ENCODE data around the gene NR4A1. TPM values are rescaled to one million over a fixed set of nuclear protein-coding genes. Genes with fewer than 3 reads are reported as not detected.
A peak's percentile ranks its signal among the peaks of the same experiment; 100 is the strongest.

The NR4A1 gene
- total and polyA plus RNA-seq, 10 of the 15 experiments (the other 5 are each of a cell fraction or from before 2014, with no cell fraction given): 0.05 to 7.9 (median 2.2) TPM; not detected in 1

DNA sequence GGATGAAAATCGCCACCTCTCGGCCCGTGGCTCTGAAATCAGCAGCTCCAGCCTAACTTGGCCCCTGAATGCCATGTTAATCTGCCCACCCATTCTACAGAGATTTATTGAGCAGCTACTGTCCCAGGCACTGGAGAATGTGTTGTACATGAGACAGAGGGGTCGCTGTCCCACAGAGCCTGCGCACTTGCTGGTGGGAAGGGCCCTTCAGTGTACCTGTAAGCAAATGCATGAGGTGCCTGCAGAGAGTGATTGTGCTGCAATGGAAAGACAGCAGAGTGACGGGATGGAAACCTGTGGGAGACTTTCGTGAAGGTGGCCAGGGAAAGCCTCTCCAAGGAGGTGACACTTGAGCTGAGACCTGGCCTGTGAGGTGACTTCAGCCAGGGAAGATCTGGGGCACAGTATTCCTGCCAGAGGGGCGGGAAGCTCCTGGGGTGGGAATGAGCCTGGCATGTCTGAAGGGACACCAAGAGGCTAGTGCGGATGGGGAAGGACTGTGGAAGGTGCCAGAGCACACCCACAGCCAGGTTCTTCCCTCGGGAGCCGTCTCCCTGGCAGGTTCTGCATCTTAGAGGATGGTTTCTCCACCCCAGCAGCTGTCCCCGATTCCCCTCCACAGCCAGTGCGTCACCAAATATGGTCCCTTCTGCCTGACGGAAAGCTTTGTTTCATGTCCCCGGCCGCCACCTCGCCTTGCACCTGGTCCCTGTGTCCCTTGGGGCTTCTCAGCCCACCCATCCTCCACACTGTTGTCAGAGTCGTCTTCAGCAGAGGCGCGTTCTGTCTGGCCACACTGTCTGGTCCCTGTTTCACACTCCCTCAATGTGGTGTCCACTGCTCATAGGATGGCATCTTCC, 36.9 kb downstream of the NR4A1 start (continued):
- peak; percentile 68; the same call in 1 of the 2 replicates for TF ChIP-seq CHD2 (IDR thresholded peaks at IDR 0.05; ENCODE audit: borderline replicate concordance, low read depth, low read length)
- peak in 1 of 2 experiments; percentile 36; a peak in 2 of 4 replicates for TF ChIP-seq EP300 (IDR thresholded peaks at IDR 0.05; ENCODE audit: borderline replicate concordance in 1 of 2, control insufficient read depth in 1 of 2, low read depth in 2 of 2, low read length in 2 of 2)
- TF ChIP-seq NBN (IDR thresholded peaks at IDR 0.05): 0 out of 2 replicates have a peak, but pooled peaks have one; percentile 35
- TF ChIP-seq POLR2AphosphoS5 (IDR thresholded peaks at IDR 0.05; ENCODE audit: low read length): no peak

DNA sequence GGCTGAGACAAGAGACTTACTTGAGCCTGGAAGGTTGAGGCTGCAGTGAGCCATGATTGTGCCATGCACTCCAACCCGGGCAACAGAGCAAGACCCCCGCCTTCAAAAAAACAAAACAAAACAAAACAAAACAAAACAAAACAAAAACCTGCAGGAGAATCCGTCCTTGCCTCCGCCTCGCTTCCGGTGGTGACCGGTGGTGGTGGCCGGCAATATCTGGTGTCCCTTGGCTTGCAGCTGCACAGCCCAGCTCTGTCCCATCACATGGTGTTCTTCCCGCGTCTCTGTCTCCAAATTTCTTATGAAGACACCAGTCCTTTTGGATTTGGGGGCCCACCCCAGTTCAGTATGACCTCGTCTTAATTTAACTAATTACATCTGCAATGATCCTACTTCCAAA, 38.2 kb downstream of the NR4A1 start:
- ChIA-PET SMC1A (ENCODE audit: uncharacterized antibody, unreplicated experiment) (interaction anchor here (9.5 to 12.5 kb wide), 2 partner anchors 29 to 61 kb away, joined by 62 to 322 read pairs; no protein-coding TSS in a partner anchor), CTCF (interaction anchor here (0.7 to 13.1 kb wide), 6 partner anchors 22 to 63 kb away, joined by 3 to 622 read pairs (median 6); partner anchors contain the start of gene NR4A1), RAD21 (ENCODE audit: unreplicated experiment) (interaction anchor here (1.4 to 5.8 kb wide), 3 partner anchors 29 to 63 kb away, joined by 5 to 88 read pairs (median 8); no protein-coding TSS in a partner anchor), POLR2A (no interaction called here)
- Histone ChIP-seq H3K36me3 (ENCODE audit: control insufficient read depth in 2 of 2, insufficient read depth in 2 of 2, low read length in 1 of 2) (no peaks in the 10 kb centered on the region), H3K79me2 (ENCODE audit: control insufficient read depth, insufficient read depth, low read length) (no peaks in the 10 kb centered on the region), H3K4me3 (no peak overlapping the region), H3K9ac (ENCODE audit: control insufficient read depth, insufficient read depth, low read length) (no peak overlapping the region), H3K27me3 (replicated peaks in 1 of 2; ENCODE audit: control insufficient read depth in 2 of 2, insufficient read depth in 2 of 2, low read length in 1 of 2) (no peaks in the 10 kb centered on the region; a peak in 1 of 4 replicates), H2AFZ (ENCODE audit: control insufficient read depth, low read depth, low read length) (no peak overlapping the region), H3K9me3 (replicated peaks; ENCODE audit: control insufficient read depth, insufficient read depth, low read length) (no peaks in the 10 kb centered on the region), H3K4me1 (ENCODE audit: control insufficient read depth, insufficient read depth, low read length) (peaks cover 8% of the 10 kb centered on the region), H3K27ac (ENCODE audit: control insufficient read depth, insufficient read depth) (no peak overlapping the region), H3K4me2 (ENCODE audit: control insufficient read depth, insufficient read depth) (no peak overlapping the region), H4K20me1 (ENCODE audit: control insufficient read depth, insufficient read depth) (no peaks in the 10 kb centered on the region)
- no TSS peak for BruUV-seq (replicated peaks)
- ATAC-seq (no peak), DNase-seq (ENCODE audit: low read depth, low spot score) (no peak), FAIRE-seq (no peak)
- intact Hi-C loops (cut with micrococcal nuclease; ENCODE audit: unreplicated experiment): no loop called here
- WGBS (ENCODE audit: insufficient coverage, insufficient replicate concordance, low lambda C conversion rate, missing lambda C conversion rate): 59% methylated on average over 11 of the region's 11 CpGs
- in situ Hi-C loops (cut with MboI): no loop called here
- TF ChIP-seq STAT3 (IDR thresholded peaks at IDR 0.05; ENCODE audit: low read depth, low read length) (no peak), CBX5 (IDR thresholded peaks at IDR 0.05; ENCODE audit: low read depth) (no peak), RUNX3 (IDR thresholded peaks at IDR 0.05; ENCODE audit: low read length) (no peak), NR2C1 (IDR thresholded peaks at IDR 0.05) (no peak), TCF7 (IDR thresholded peaks at IDR 0.05; ENCODE audit: borderline replicate concordance) (no peak), TARDBP (IDR thresholded peaks at IDR 0.05; ENCODE audit: borderline replicate concordance) (no peak)
